ENCODE results near the gene TMEM80.

TMEM80 gene

DNA sequence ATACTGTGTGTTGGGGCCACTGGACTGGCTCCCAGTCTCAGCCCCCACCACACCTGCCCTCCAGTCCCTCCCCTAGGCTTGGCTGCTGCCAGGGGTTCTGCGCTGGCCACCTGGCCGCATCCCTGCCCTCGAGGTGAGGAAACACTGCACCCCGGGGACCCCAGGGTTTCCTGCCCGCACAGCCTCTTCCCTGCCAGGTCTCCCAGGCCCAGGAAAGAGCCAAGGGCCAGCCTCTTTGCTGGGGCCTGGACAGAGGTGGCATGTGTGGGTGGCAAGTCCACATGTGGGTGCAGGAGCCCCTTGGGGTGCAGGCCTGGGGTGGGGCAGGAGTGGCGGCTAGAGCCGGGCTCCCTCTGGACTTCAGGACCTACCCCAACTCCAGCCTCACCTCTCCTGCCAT is 12.9 kb downstream of the TMEM80 start:
- no peak overlapping the region for H3K23ac ChIP-seq (ENCODE audit: low read length in 2 of 2)
- H3K4me2 ChIP-seq (ENCODE audit: low read length, poor library complexity, severe bottlenecking), result peak overlapping the region; percentile 68
- H2BK12ac ChIP-seq (ENCODE audit: low read length in 2 of 2), result peak overlapping the region in 1 of 2 experiments; percentile 26
- peak overlapping the region in 1 of 2 experiments; percentile 13 for H3K4ac ChIP-seq (ENCODE audit: low read depth in 1 of 2, low read length in 2 of 2)
- no peak overlapping the region for H3K14ac ChIP-seq (ENCODE audit: low read length in 2 of 2)
- H2AFZ ChIP-seq (ENCODE audit: low read depth, low read length), result no peak overlapping the region
- H2BK120ac ChIP-seq (ENCODE audit: low read depth, low read length), result no peak overlapping the region
- H4K8ac ChIP-seq (ENCODE audit: low read length), result no peak overlapping the region
- H2AK5ac ChIP-seq (ENCODE audit: low read length, severe bottlenecking), result peak overlapping the region; percentile 100
- H2BK15ac ChIP-seq (ENCODE audit: low read depth, poor library complexity, severe bottlenecking), result peak overlapping the region; percentile 77
- no peak overlapping the region for H3K9ac ChIP-seq (ENCODE audit: low read length)
- H3K27ac ChIP-seq (ENCODE audit: low read length, poor library complexity, severe bottlenecking), result peak overlapping the region; percentile 98
- WGBS, result 98% methylated on average over 5 of the region's 7 CpGs
- H3K18ac ChIP-seq (ENCODE audit: low read depth in 1 of 2, low read length in 2 of 2), result no peak overlapping the region
- peak overlapping the region in 1 of 2 experiments; percentile 18 for H3K4me3 ChIP-seq (ENCODE audit: insufficient read depth in 1 of 2, low read depth in 1 of 2, low read length in 2 of 2)
- H4K91ac ChIP-seq (ENCODE audit: low read length), result peak overlapping the region; percentile 74
- no peaks in the 10 kb centered on the region for H3K9me3 ChIP-seq (ENCODE audit: control insufficient read depth, low read length)
- peak overlapping the region; percentile 93 for H2BK5ac ChIP-seq (ENCODE audit: low read depth, low read length, poor library complexity, severe bottlenecking)
- H3K79me1 ChIP-seq (replicated peaks; ENCODE audit: low read length, poor library complexity, severe bottlenecking), result peaks cover 15% of the 10 kb centered on the region
- H3K36me3 ChIP-seq (ENCODE audit: control insufficient read depth in 1 of 2, insufficient read depth in 2 of 2, low read depth in 1 of 2, low read length in 2 of 2), result peaks cover 11 to 70% of the 10 kb centered on the region in 2 experiments
- H3K4me1 ChIP-seq (ENCODE audit: control insufficient read depth, insufficient read depth, low read depth, low read length), result peaks cover 71% of the 10 kb centered on the region
- no peaks in the 10 kb centered on the region for H3K27me3 ChIP-seq (ENCODE audit: control insufficient read depth in 1 of 2, insufficient read depth in 1 of 2, low read length in 2 of 2)
- DNase-seq, result no peak

DNA sequence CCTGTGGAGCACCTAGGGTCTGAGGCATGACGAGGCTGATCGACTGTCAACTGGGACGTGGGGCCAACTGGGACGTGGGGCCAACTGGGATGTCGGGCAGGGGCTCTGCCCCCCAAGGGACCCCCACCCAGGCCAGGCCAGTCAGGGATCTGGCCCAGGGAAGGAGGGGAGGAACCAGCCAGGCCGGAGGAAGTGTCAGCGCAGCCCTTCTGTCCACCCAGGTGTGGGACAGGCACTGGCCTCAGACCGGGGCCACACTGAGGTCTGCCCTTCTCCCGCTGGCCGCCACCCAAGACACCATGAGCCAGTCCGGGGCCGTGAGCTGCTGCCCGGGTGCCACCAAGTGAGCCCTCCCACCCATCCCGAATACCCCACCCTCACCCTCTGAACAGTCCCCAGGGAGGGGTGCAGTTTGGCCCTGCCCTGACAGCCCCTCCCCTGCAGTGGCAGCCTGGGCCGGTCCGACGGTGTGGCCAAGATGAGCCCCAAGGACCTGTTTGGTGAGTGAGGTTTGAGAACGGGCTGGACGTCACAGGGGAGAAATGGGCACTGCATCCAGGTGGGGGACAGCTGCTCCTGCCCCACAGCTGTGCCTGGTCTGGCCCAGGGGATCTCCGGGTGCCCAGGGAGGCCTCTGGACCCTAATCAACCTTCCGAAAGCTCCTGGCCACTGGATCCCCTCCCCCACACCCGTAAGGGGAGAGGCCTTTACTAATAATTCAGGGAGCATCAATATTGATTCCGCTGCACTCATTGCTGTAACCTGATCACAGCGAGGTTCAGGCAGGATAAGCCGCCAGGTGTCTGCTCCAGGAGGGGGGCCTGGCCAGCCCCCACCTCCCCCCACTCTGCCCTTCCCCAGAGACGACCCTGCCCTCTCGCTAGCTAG is 13.7 kb downstream of the TMEM80 start:
- 81% methylated on average over 22 of the region's 27 CpGs for WGBS
- no peak overlapping the region for H2AFZ ChIP-seq (ENCODE audit: low read depth, low read length)

DNA sequence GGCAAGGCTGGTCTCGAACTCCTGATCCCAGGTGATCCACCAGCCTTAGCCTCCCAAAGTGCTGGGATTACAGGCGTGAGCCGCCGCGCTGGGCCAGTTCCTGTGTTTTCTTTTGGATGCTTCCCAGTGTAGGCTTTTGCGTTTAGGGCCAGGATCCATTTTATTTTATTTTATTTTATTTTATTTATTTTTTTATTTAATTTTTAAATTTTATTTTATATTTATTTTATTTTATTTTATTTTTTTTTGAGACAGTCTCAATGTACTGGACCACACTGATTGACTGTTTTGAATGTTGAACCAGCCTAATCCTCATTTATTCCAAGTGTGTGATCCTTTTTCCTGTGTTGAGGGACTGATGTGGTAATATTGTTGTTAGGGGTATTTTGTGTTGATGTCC is 18.8 kb downstream of the TMEM80 start:
- H4K91ac ChIP-seq (ENCODE audit: low read length), result no peak overlapping the region
- H2BK12ac ChIP-seq (ENCODE audit: low read length in 2 of 2), result no peak overlapping the region
- no peak overlapping the region for H2AFZ ChIP-seq (ENCODE audit: low read depth, low read length)
- H3K23ac ChIP-seq (ENCODE audit: low read length in 2 of 2), result no peak overlapping the region
- H2BK15ac ChIP-seq (ENCODE audit: low read depth, poor library complexity, severe bottlenecking), result no peak overlapping the region
- peaks cover 34% of the 10 kb centered on the region for H3K4me1 ChIP-seq (ENCODE audit: control insufficient read depth, insufficient read depth, low read depth, low read length)
- DNase-seq, result no peak
- no peak overlapping the region for H3K4ac ChIP-seq (ENCODE audit: low read depth in 1 of 2, low read length in 2 of 2)
- no peak overlapping the region for H3K4me2 ChIP-seq (ENCODE audit: low read length, poor library complexity, severe bottlenecking)
- H3K14ac ChIP-seq (ENCODE audit: low read length in 2 of 2), result no peak overlapping the region
- H3K4me3 ChIP-seq (ENCODE audit: insufficient read depth in 1 of 2, low read depth in 1 of 2, low read length in 2 of 2), result no peak overlapping the region
- no peak overlapping the region for H3K9ac ChIP-seq (ENCODE audit: low read length)
- no peak overlapping the region for H3K18ac ChIP-seq (ENCODE audit: low read depth in 1 of 2, low read length in 2 of 2)
- H2AK5ac ChIP-seq (ENCODE audit: low read length, severe bottlenecking), result no peak overlapping the region
- no peaks in the 10 kb centered on the region for H3K9me3 ChIP-seq (ENCODE audit: control insufficient read depth, low read length)
- H2BK120ac ChIP-seq (ENCODE audit: low read depth, low read length), result no peak overlapping the region
- H4K8ac ChIP-seq (ENCODE audit: low read length), result no peak overlapping the region
- no peak overlapping the region for H3K27ac ChIP-seq (ENCODE audit: low read length, poor library complexity, severe bottlenecking)
- peaks cover 22% of the 10 kb centered on the region for H3K79me1 ChIP-seq (replicated peaks; ENCODE audit: low read length, poor library complexity, severe bottlenecking)
- no peaks in the 10 kb centered on the region for H3K27me3 ChIP-seq (ENCODE audit: control insufficient read depth in 1 of 2, insufficient read depth in 1 of 2, low read length in 2 of 2)
- peaks cover 0 to 59% of the 10 kb centered on the region in 2 experiments for H3K36me3 ChIP-seq (ENCODE audit: control insufficient read depth in 1 of 2, insufficient read depth in 2 of 2, low read depth in 1 of 2, low read length in 2 of 2)
- no peak overlapping the region for H2BK5ac ChIP-seq (ENCODE audit: low read depth, low read length, poor library complexity, severe bottlenecking)
- WGBS, result 95% methylated on average over 5 of the region's 6 CpGs

More for the DNA sequence above, 13.7 kb downstream of the TMEM80 start:
- Histone ChIP-seq H3K23ac (ENCODE audit: low read length in 2 of 2) (no peak overlapping the region), H4K91ac (ENCODE audit: low read length) (no peak overlapping the region), H3K4me3 (ENCODE audit: insufficient read depth in 1 of 2, low read depth in 1 of 2, low read length in 2 of 2) (peak overlapping the region in 1 of 2 experiments; percentile 20), H3K14ac (ENCODE audit: low read length in 2 of 2) (no peak overlapping the region), H3K27ac (ENCODE audit: low read length, poor library complexity, severe bottlenecking) (peak overlapping the region; percentile 21), H2AK5ac (ENCODE audit: low read length, severe bottlenecking) (peak overlapping the region; percentile 98), H3K4ac (ENCODE audit: low read depth in 1 of 2, low read length in 2 of 2) (no peak overlapping the region), H3K4me1 (ENCODE audit: control insufficient read depth, insufficient read depth, low read depth, low read length) (peaks cover 67% of the 10 kb centered on the region), H3K27me3 (ENCODE audit: control insufficient read depth in 1 of 2, insufficient read depth in 1 of 2, low read length in 2 of 2) (no peaks in the 10 kb centered on the region), H3K36me3 (ENCODE audit: control insufficient read depth in 1 of 2, insufficient read depth in 2 of 2, low read depth in 1 of 2, low read length in 2 of 2) (peaks cover 5 to 69% of the 10 kb centered on the region in 2 experiments), H3K9me3 (ENCODE audit: control insufficient read depth, low read length) (no peaks in the 10 kb centered on the region), H2BK12ac (ENCODE audit: low read length in 2 of 2) (no peak overlapping the region), H2BK15ac (ENCODE audit: low read depth, poor library complexity, severe bottlenecking) (no peak overlapping the region), H3K79me1 (replicated peaks; ENCODE audit: low read length, poor library complexity, severe bottlenecking) (peaks cover 15% of the 10 kb centered on the region), H3K9ac (ENCODE audit: low read length) (no peak overlapping the region), H2BK5ac (ENCODE audit: low read depth, low read length, poor library complexity, severe bottlenecking) (peak overlapping the region; percentile 51), H3K18ac (ENCODE audit: low read depth in 1 of 2, low read length in 2 of 2) (no peak overlapping the region), H2BK120ac (ENCODE audit: low read depth, low read length) (no peak overlapping the region), H4K8ac (ENCODE audit: low read length) (no peak overlapping the region), H3K4me2 (ENCODE audit: low read length, poor library complexity, severe bottlenecking) (peak overlapping the region; percentile 28)
- no peak for DNase-seq

DNA sequence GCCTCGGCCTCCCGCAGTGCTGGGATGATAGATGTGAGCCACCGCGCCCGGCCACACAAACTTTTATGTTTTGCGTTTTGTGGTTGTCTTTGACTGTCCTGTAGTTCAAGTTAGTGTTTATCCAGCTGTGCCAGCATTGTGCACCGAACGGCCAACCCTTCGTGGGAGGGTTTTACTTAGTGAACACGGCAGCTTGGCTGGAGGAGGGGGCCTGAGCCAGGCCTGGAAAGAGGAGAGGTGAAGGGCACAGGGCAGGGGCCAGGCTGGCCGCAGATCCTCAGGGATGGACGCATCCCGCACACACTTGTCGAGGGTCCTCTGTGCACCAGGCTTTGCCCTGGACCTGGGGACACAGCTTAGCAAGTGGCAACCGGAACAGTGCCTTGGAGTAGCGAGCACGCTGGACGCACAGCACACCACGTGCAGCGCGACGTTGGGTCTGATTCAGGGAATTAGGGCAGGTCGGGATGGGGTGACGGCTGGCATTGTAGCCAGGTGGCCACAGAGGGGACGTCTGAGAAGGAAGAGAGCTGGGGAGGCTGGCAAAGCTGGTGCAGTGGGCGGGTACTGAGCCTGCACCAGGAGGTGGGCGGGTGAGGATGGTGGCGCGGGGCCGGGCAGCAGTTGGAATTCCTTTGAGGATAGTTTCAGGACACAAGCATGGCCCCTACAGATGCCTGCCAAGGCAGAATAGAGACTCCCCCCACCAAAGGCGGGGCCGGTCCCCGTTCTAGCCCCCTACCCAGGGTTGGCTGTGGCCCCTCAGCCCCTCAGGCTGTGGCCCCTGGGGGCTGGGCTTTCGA is 23.8 kb downstream of the TMEM80 start:
- no peak overlapping the region for H3K14ac ChIP-seq (ENCODE audit: low read length in 2 of 2)
- no peak overlapping the region for H2BK5ac ChIP-seq (ENCODE audit: low read depth, low read length, poor library complexity, severe bottlenecking)
- H3K18ac ChIP-seq (ENCODE audit: low read depth in 1 of 2, low read length in 2 of 2), result no peak overlapping the region
- H2AFZ ChIP-seq (ENCODE audit: low read depth, low read length), result no peak overlapping the region
- H3K79me1 ChIP-seq (replicated peaks; ENCODE audit: low read length, poor library complexity, severe bottlenecking), result peaks cover 25% of the 10 kb centered on the region
- no peak overlapping the region for H4K91ac ChIP-seq (ENCODE audit: low read length)
- DNase-seq, result no peak
- no peak overlapping the region for H3K4ac ChIP-seq (ENCODE audit: low read depth in 1 of 2, low read length in 2 of 2)
- no peak overlapping the region for H2BK120ac ChIP-seq (ENCODE audit: low read depth, low read length)
- no peak overlapping the region for H4K8ac ChIP-seq (ENCODE audit: low read length)
- H3K4me3 ChIP-seq (ENCODE audit: insufficient read depth in 1 of 2, low read depth in 1 of 2, low read length in 2 of 2), result no peak overlapping the region
- H3K36me3 ChIP-seq (ENCODE audit: control insufficient read depth in 1 of 2, insufficient read depth in 2 of 2, low read depth in 1 of 2, low read length in 2 of 2), result peaks cover 22 to 60% of the 10 kb centered on the region in 2 experiments
- H2AK5ac ChIP-seq (ENCODE audit: low read length, severe bottlenecking), result peak overlapping the region; percentile 93
- no peak overlapping the region for H3K9ac ChIP-seq (ENCODE audit: low read length)
- no peak overlapping the region for H3K4me2 ChIP-seq (ENCODE audit: low read length, poor library complexity, severe bottlenecking)
- H2BK12ac ChIP-seq (ENCODE audit: low read length in 2 of 2), result no peak overlapping the region
- WGBS, result 94% methylated on average over 34 of the region's 34 CpGs
- H3K27me3 ChIP-seq (ENCODE audit: control insufficient read depth in 1 of 2, insufficient read depth in 1 of 2, low read length in 2 of 2), result no peaks in the 10 kb centered on the region
- H3K23ac ChIP-seq (ENCODE audit: low read length in 2 of 2), result no peak overlapping the region
- H3K27ac ChIP-seq (ENCODE audit: low read length, poor library complexity, severe bottlenecking), result peak overlapping the region; percentile 41
- no peak overlapping the region for H2BK15ac ChIP-seq (ENCODE audit: low read depth, poor library complexity, severe bottlenecking)
- no peaks in the 10 kb centered on the region for H3K9me3 ChIP-seq (ENCODE audit: control insufficient read depth, low read length)
- H3K4me1 ChIP-seq (ENCODE audit: control insufficient read depth, insufficient read depth, low read depth, low read length), result peaks cover 17% of the 10 kb centered on the region
